Upper lobe of left lung (tissue), 6 donors: ENCODE data around the gene HNRNPDL. TPM values are rescaled to one million over a fixed set of nuclear protein-coding genes. Genes with fewer than 3 reads are reported as not detected.
"Not testable (repeated sequence)": the region's sequence is repeated elsewhere in the genome, so short reads cannot be mapped to it uniquely, and the experiment has no call there.

Source experiments
- ATAC-seq, 2 donors: fragments of 200-7000 bp; cut with Tn5 transposase; one replicate each; pipeline ENCODE4 v1.9.1; 2022; ENCODE audit warnings: mild to moderate bottlenecking in 2 of 2, moderate library complexity in 2 of 2; ENCODE audit not compliant: low FRiP score in 2 of 2
- DNase-seq, 2 donors: peaks; one replicate each; pipeline ENCODE4 v3.0.0-alpha.2; 2019 to 2020
- H3K27ac ChIP-seq, 4 donors: fragments of 200-600 bp; sonication (generic); one replicate each; pipeline ENCODE4 v1.5.1; 2016 to 2019
- H3K27me3 ChIP-seq, 4 donors: fragments of 200-600 bp; sonication (generic); one replicate each; pipeline ENCODE4 v1.5.1; 2017 to 2019
- H3K36me3 ChIP-seq, 4 donors: fragments of 200-600 bp; sonication (generic); one replicate each; pipeline ENCODE4 v1.5.1; 2016 to 2019
- H3K4me1 ChIP-seq, 4 donors: fragments of 200-600 bp; sonication (generic); one replicate each; pipeline ENCODE4 v1.5.1; 2018 to 2019
- H3K4me3 ChIP-seq, 4 donors: fragments of 200-600 bp; sonication (generic); one replicate each; pipeline ENCODE4 v1.5.1; 2017 to 2019; ENCODE audit warnings: mild to moderate bottlenecking in 2 of 4, moderate library complexity in 1 of 4
- H3K9me3 ChIP-seq, 4 donors: fragments of 200-600 bp; sonication (generic); one replicate each; pipeline ENCODE4 v1.5.1; 2018 to 2019
- EP300 ChIP-seq, 4 donors: sonication (generic); formaldehyde crosslinking; IDR thresholded peaks; one replicate each; pipeline ENCODE4 v1.5.1; 2017; ENCODE audit warnings: antibody characterized with exemption in 4 of 4, control low read depth in 2 of 4
- POLR2A ChIP-seq, 4 donors: fragments of 450-650 bp; IDR thresholded peaks; one replicate each; pipeline ENCODE4 v1.5.1; 2016 to 2017; ENCODE audit warnings: antibody characterized with exemption in 4 of 4, mild to moderate bottlenecking in 2 of 4
- POLR2AphosphoS5 ChIP-seq, 2 donors: sonication (generic); formaldehyde crosslinking; IDR thresholded peaks; one replicate each; pipeline ENCODE4 v1.5.1; 2017; ENCODE audit warnings: antibody characterized with exemption in 2 of 2
- WGBS, 2 donors: methylation state at CpG; one replicate each; pipeline ENCODE4 v1.1.5; 2017 to 2018; 5-methylcytosine and 5-hydroxymethylcytosine counted together
- total RNA-seq, 6 donors: library from RNA; depleted of rRNA in 4 of 6; stranded (reverse); fragments of >200 nt in 4 of 6; gene quantifications; one replicate each; pipeline versions ENCODE4 v1.1.0 to v1.2.1, GENCODE V29; 2016 to 2021
- TF ChIP-seq, protein P1 (sequence below), 6 experiments: fragments of 450-650 bp in 4 of 6; fragments of 200-600 bp in 2 of 6; sonication (generic) in 2 of 6; IDR thresholded peaks; one replicate each; pipeline ENCODE4 v1.5.1; 2016 to 2019; ENCODE audit warnings: antibody characterized with exemption in 6 of 6
- donor health status: DM: no; HTN: no; CAD: no; lungs with moderate emphysema.
- donor health status: DM: no; HTN: yes; CAD: no; lungs with severe emphysema.

The HNRNPDL gene
- total RNA-seq, 6 donors from 2014 or later: 141 to 249 (median 186) TPM

GRCh38 chr4:82415922-82416365 lies 14.3 kb downstream of the HNRNPDL start:
- ATAC-seq (no peak), DNase-seq (no peak)
- Histone ChIP-seq H3K4me1 (no peaks in the 10 kb centered on the region), H3K9me3 (no peaks in the 10 kb centered on the region), H3K27ac (no peak overlapping the region), H3K4me3 (no peak overlapping the region), H3K36me3 (no peaks in the 10 kb centered on the region), H3K27me3 (no peaks in the 10 kb centered on the region)
- TF ChIP-seq POLR2AphosphoS5 (IDR thresholded peaks at IDR 0.05): no peak
- TF ChIP-seq, protein P1, sequence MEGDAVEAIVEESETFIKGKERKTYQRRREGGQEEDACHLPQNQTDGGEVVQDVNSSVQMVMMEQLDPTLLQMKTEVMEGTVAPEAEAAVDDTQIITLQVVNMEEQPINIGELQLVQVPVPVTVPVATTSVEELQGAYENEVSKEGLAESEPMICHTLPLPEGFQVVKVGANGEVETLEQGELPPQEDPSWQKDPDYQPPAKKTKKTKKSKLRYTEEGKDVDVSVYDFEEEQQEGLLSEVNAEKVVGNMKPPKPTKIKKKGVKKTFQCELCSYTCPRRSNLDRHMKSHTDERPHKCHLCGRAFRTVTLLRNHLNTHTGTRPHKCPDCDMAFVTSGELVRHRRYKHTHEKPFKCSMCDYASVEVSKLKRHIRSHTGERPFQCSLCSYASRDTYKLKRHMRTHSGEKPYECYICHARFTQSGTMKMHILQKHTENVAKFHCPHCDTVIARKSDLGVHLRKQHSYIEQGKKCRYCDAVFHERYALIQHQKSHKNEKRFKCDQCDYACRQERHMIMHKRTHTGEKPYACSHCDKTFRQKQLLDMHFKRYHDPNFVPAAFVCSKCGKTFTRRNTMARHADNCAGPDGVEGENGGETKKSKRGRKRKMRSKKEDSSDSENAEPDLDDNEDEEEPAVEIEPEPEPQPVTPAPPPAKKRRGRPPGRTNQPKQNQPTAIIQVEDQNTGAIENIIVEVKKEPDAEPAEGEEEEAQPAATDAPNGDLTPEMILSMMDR (IDR thresholded peaks at IDR 0.05): no peak
- TF ChIP-seq POLR2A (IDR thresholded peaks at IDR 0.05): no peak
- no peak for TF ChIP-seq EP300 (IDR thresholded peaks at IDR 0.05)
- WGBS, 2 donors: 86 to 92% methylated on average over 9 to 12 of the region's 12 CpGs

- WGBS, 2 donors: 84 to 94% methylated on average over 11 of the region's 11 CpGs
Measured at GRCh38 chr4:82415061-82415460, 15.2 kb downstream of the HNRNPDL start.

DNA sequence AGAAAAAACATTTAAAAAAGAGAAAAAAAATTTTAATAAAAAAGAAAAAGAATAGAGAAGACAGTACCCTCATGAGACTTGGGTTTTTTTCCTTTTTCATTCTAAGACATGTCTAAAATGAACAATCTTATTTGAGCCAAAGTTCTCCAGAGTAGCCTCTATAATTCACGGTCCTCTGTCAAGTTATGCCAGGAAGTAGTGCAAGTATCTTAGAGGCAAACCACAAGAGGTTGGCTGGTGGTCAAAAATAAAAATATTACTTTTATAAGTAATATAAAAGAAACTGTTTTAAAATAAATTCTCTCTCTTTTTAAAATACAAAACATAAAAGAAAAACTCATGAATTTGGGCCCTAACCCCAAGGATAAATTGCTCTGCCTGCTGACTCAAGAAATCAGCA lies 26.5 kb downstream of the HNRNPDL start:
- TF ChIP-seq EP300 (IDR thresholded peaks at IDR 0.05): no peak
- TF ChIP-seq, protein P1 (IDR thresholded peaks at IDR 0.05): no peak
- no peak for TF ChIP-seq POLR2A (IDR thresholded peaks at IDR 0.05)
- no peak for TF ChIP-seq POLR2AphosphoS5 (IDR thresholded peaks at IDR 0.05)
- no peak for ATAC-seq

More at GRCh38 chr4:82415061-82415460, 15.2 kb downstream of the HNRNPDL start:
- not testable (repeated sequence) for H3K27me3 ChIP-seq, ATAC-seq, DNase-seq, H3K4me3 ChIP-seq, H3K9me3 ChIP-seq, H3K4me1 ChIP-seq, H3K36me3 ChIP-seq, H3K27ac ChIP-seq

GRCh38 chr4:82402196-82402775 lies 28.0 kb downstream of the HNRNPDL start:
- H3K9me3 ChIP-seq: no peaks in the 10 kb centered on the region
- no peak for DNase-seq
- WGBS, 2 donors: 92 to 97% methylated on average over 17 of the region's 17 CpGs

More for the DNA sequence above, 26.5 kb downstream of the HNRNPDL start:
- H3K4me3 ChIP-seq: no peak overlapping the region
- no peaks in the 10 kb centered on the region for H3K9me3 ChIP-seq
- H3K27me3 ChIP-seq: no peaks in the 10 kb centered on the region
- H3K4me1 ChIP-seq: no peaks in the 10 kb centered on the region
- no peak for DNase-seq
- H3K27ac ChIP-seq: no peak overlapping the region
- H3K36me3 ChIP-seq: no peaks in the 10 kb centered on the region
- 51 to 53% methylated on average over 1 of the region's 1 CpG for WGBS, 2 donors

DNA sequence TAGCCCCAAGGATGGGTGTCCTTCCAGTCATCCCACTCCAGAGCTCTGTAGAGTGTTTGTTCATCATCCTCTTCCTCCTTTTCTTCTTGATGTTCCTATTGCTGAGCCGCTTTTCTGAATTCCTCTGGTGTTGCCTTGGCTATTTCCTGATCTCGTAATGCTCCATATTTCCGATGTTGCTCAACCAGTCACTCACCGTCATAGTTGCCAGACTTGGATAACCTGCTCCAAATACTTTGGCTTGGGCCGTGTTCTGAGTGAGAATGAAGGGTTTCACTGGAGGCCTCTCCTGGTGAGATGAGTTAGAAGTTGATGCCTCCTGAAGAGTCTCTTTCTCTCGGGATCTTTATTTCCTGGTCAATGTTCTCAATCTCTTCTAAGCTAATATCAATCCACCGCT lies 28.7 kb downstream of the HNRNPDL start:
- TF ChIP-seq, protein P1 (IDR thresholded peaks at IDR 0.05): no peak
- no peak for DNase-seq
- Histone ChIP-seq H3K4me1 (no peaks in the 10 kb centered on the region), H3K36me3 (no peaks in the 10 kb centered on the region), H3K27me3 (no peaks in the 10 kb centered on the region), H3K9me3 (no peaks in the 10 kb centered on the region), H3K4me3 (no peak overlapping the region), H3K27ac (no peak overlapping the region)
- WGBS, 2 donors: 87 to 88% methylated on average over 7 of the region's 7 CpGs
- ATAC-seq: no peak

More at GRCh38 chr4:82402196-82402775, 28.0 kb downstream of the HNRNPDL start:
- no peak for ATAC-seq
- no peak overlapping the region for H3K27ac ChIP-seq
- H3K36me3 ChIP-seq: no peaks in the 10 kb centered on the region
- TF ChIP-seq, protein P1 (IDR thresholded peaks at IDR 0.05): no peak
- no peak for TF ChIP-seq POLR2AphosphoS5 (IDR thresholded peaks at IDR 0.05)
- TF ChIP-seq EP300 (IDR thresholded peaks at IDR 0.05): no peak
- no peak for TF ChIP-seq POLR2A (IDR thresholded peaks at IDR 0.05)
- no peaks in the 10 kb centered on the region for H3K4me1 ChIP-seq
- no peak overlapping the region for H3K4me3 ChIP-seq
- no peaks in the 10 kb centered on the region for H3K27me3 ChIP-seq
